Calu3 (cell line): Measurements from ENCODE around the gene CETN1. TPM values are rescaled to one million over a fixed set of nuclear protein-coding genes. Genes with fewer than 3 reads are reported as not detected.

Experiments used
- BruUV-seq: library from RNA; stranded (reverse); fragments of 400-500 nt; replicated peaks from 2 replicates; lab custom pipeline; 2021; lab: Mats Ljungman, UMichigan
- CTCF ChIA-PET: fragments of 300-600 bp; sonication (Branson Sonifier 250); formaldehyde crosslinking; loops from one replicate; lab custom pipeline; 2022; ENCODE audit warnings: antibody characterized with exemption; lab: Charles Lee
- DNase-seq: peaks from one replicate; pipeline ENCODE4 v3.0.0; 2022
- H3K27ac Mint-ChIP-seq: one replicate; pipeline ENCODE4 v1.8.0; 2022; ENCODE audit warnings: mixed read lengths; ENCODE audit not compliant: unreplicated experiment
- H3K27me3 Mint-ChIP-seq: one replicate; pipeline ENCODE4 v1.8.0; 2022; ENCODE audit warnings: mixed read lengths; ENCODE audit not compliant: unreplicated experiment
- H3K36me3 Mint-ChIP-seq: one replicate; pipeline ENCODE4 v1.8.0; 2022; ENCODE audit warnings: mild to moderate bottlenecking, moderate library complexity, mixed read lengths; ENCODE audit not compliant: insufficient read depth, unreplicated experiment
- H3K4me1 Mint-ChIP-seq: one replicate; pipeline ENCODE4 v1.8.0; 2022; ENCODE audit warnings: mild to moderate bottlenecking, low read depth, mixed read lengths; ENCODE audit not compliant: unreplicated experiment
- H3K4me3 Mint-ChIP-seq: one replicate; pipeline ENCODE4 v1.8.0; 2022; ENCODE audit warnings: mild to moderate bottlenecking, low read depth, moderate library complexity, mixed read lengths; ENCODE audit not compliant: unreplicated experiment
- H3K9me3 Mint-ChIP-seq: one replicate; pipeline ENCODE4 v1.8.0; 2022; ENCODE audit warnings: low read depth, mixed read lengths; ENCODE audit not compliant: unreplicated experiment
- CTCF ChIP-seq: fragments of 200-600 bp; IDR thresholded peaks from one replicate; pipeline ENCODE4 v1.8.0; 2022; ENCODE audit warnings: antibody characterized with exemption; ENCODE audit not compliant: unreplicated experiment
- intact Hi-C: fragments of 100-400 bp; cut with micrococcal nuclease; formaldehyde crosslinking; loops from one replicate; pipeline ENCODE4 v1.10.0; 2022; ENCODE audit not compliant: unreplicated experiment
- total RNA-seq: library from RNA; stranded (reverse); gene quantifications from 2 replicates; pipeline ENCODE4 v1.2.3, GENCODE V29; 2022

Gene CETN1
- total RNA-seq, 1 experiment from 2014 or later, result not detected

DNA sequence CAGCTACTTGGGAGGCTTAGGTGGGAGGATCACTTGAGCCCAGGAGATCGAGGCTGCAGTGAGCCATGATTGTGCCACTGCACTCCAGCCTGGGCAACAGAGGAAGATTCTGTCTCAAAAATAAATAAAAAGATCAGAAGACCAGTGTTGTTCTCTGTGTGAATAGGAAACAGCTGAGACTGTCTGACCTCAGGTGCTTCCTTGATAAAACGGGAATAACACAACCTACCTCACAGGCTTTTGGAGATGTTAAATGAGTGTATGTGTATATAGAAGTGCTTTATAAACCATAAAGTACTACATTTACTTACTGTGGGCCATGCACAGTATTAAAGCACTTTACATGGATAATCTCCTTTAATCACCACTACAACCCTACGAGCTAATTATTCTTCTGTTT is 9.9 kb upstream of the CETN1 start:
- Mint-ChIP-seq H3K4me3 (no peak overlapping the region), H3K4me1 (no peaks in the 10 kb centered on the region), H3K27me3 (peaks cover 86% of the 10 kb centered on the region), H3K36me3 (no peaks in the 10 kb centered on the region), H3K9me3 (no peaks in the 10 kb centered on the region), H3K27ac (no peak overlapping the region)
- no peak for DNase-seq
- no peak for TF ChIP-seq CTCF
- no TSS peak for BruUV-seq
- CTCF ChIA-PET, result no interaction called here
- intact Hi-C loops, result no loop called here

DNA sequence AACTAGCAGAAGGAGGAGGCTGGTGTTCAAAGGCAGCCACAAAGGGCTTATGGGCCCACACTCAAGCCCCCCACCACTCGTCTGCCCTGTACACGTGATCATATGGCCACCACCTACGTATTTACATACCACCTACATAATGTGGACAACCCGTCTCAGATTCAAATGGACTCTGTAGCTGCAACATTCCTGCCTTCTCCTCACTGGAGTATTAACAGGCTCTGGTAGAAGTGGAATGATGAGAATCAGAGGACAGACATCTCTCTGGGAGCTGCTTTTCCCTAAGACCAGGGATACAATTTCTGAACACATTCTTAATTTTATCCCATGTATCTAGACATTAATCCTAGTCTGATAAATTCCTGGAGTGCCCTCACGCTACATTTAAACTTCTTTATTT is 9.5 kb upstream of the CETN1 start:
- Mint-ChIP-seq H3K9me3 (no peaks in the 10 kb centered on the region), H3K4me1 (no peaks in the 10 kb centered on the region)
- CTCF ChIA-PET, result no interaction called here

GRCh38 chr18:572091-572830 is 7.9 kb upstream of the CETN1 start:
- peaks cover 86% of the 10 kb centered on the region for H3K27me3 Mint-ChIP-seq
- TF ChIP-seq CTCF, result no peak
- CTCF ChIA-PET, result no interaction called here
- no peak overlapping the region for H3K27ac Mint-ChIP-seq
- no peaks in the 10 kb centered on the region for H3K36me3 Mint-ChIP-seq
- no peak for DNase-seq
- H3K9me3 Mint-ChIP-seq, result no peaks in the 10 kb centered on the region
- intact Hi-C loops, result no loop called here
- no TSS peak for BruUV-seq
- no peaks in the 10 kb centered on the region for H3K4me1 Mint-ChIP-seq
- no peak overlapping the region for H3K4me3 Mint-ChIP-seq

More for the DNA sequence above, 9.5 kb upstream of the CETN1 start:
- Mint-ChIP-seq H3K27ac (no peak overlapping the region), H3K36me3 (no peaks in the 10 kb centered on the region), H3K27me3 (peaks cover 86% of the 10 kb centered on the region), H3K4me3 (no peak overlapping the region)
- TF ChIP-seq CTCF, result no peak
- intact Hi-C loops, result no loop called here
- no peak for DNase-seq
- BruUV-seq, result no TSS peak

- no TSS peak for BruUV-seq
- no peak for TF ChIP-seq CTCF
- H3K27me3 Mint-ChIP-seq, result peaks cover 81% of the 10 kb centered on the region
- no peak for DNase-seq
- no peak overlapping the region for H3K27ac Mint-ChIP-seq
- no peaks in the 10 kb centered on the region for H3K36me3 Mint-ChIP-seq
- no peaks in the 10 kb centered on the region for H3K4me1 Mint-ChIP-seq
- intact Hi-C loops, result no loop called here
- no peak overlapping the region for H3K4me3 Mint-ChIP-seq
- H3K9me3 Mint-ChIP-seq, result no peaks in the 10 kb centered on the region
- CTCF ChIA-PET, result no interaction called here
These were observed 7.3 kb upstream of the CETN1 start for GRCh38 chr18:572831-573289.
